ENCODE measurements around the gene CCNL2. TPM values are rescaled to one million over a fixed set of nuclear protein-coding genes. Genes with fewer than 3 reads are reported as not detected.

Gene CCNL2
- total and polyA plus RNA-seq, 2 of the 13 experiments (the other 11 are each of a cell fraction or from before 2014, with no cell fraction given) = 105 to 340 TPM

GRCh38 chr1:1399872-1400575, 889 bp upstream of the CCNL2 start (continued):
- TF ChIP-seq ZNF253 (CRISPR knock-in tag; IDR thresholded peaks at IDR 0.05; ENCODE audit: borderline replicate concordance) = peak; percentile 12; the same call in 1 of the 2 replicates
- 0 out of 2 replicates have a peak, but pooled peaks have one; percentile 6 for TF ChIP-seq SAFB2 (CRISPR knock-in tag; IDR thresholded peaks at IDR 0.05; ENCODE audit: borderline replicate concordance, low read depth)
- no peak for TF ChIP-seq PATZ1 (CRISPR knock-in tag; IDR thresholded peaks at IDR 0.05)
- TF ChIP-seq ZNF577 (CRISPR knock-in tag; IDR thresholded peaks at IDR 0.05; ENCODE audit: borderline replicate concordance, low read depth) = no peak
- TF ChIP-seq MXD4 (CRISPR knock-in tag; IDR thresholded peaks at IDR 0.05) = no peak
- TF ChIP-seq ZFP91 (CRISPR knock-in tag; IDR thresholded peaks at IDR 0.05; ENCODE audit: borderline replicate concordance) = peak; percentile 6; the same call in 1 of the 2 replicates
- TF ChIP-seq ZNF737 (CRISPR knock-in tag; IDR thresholded peaks at IDR 0.05; ENCODE audit: borderline replicate concordance) = peak; percentile 36; the same call in 1 of the 2 replicates
- TF ChIP-seq ZNF20 (CRISPR knock-in tag; IDR thresholded peaks at IDR 0.05) = no peak
- TF ChIP-seq ZNF280D (CRISPR knock-in tag; IDR thresholded peaks at IDR 0.05) = no peak; the same call in 1 of the 2 replicates
- TF ChIP-seq CCDC6 (CRISPR knock-in tag; IDR thresholded peaks at IDR 0.05) = no peak
- no peak for TF ChIP-seq ZBTB37 (CRISPR knock-in tag; IDR thresholded peaks at IDR 0.05)
